Small intestine (tissue), 7 donors: ENCODE measurements around the gene SMIM44. TPM values are rescaled to one million over a fixed set of nuclear protein-coding genes. Genes with fewer than 3 reads are reported as not detected.
A peak's percentile ranks its signal among the peaks of the same experiment; 100 is the strongest.

Experiments
- DNase-seq, 2 donors: peaks; one replicate each; pipeline versions ENCODE4 v3.0.0 to v3.0.0-alpha.2; 2013
- FAIRE-seq: peaks from 2 replicates; lab custom pipeline; 2012; peaks lifted over from hg19 to GRCh38; lab: Jason Lieb, UNC
- H3K27ac ChIP-seq, 3 donors: one replicate each; pipeline ENCODE4 v1.5.1; 2013; ENCODE audit warnings: low read length in 2 of 3, mild to moderate bottlenecking in 2 of 3, control low read depth in 1 of 3, inconsistent platforms in 1 of 3, low read depth in 1 of 3, moderate library complexity in 1 of 3
- H3K27me3 ChIP-seq, 3 donors: one replicate each; pipeline ENCODE4 v1.6.1; 2013; ENCODE audit warnings: low read length in 3 of 3, inconsistent platforms in 1 of 3; ENCODE audit not compliant: control insufficient read depth in 3 of 3, insufficient read depth in 3 of 3
- H3K36me3 ChIP-seq, 3 donors: one replicate each; pipeline ENCODE4 v1.6.1; 2013; ENCODE audit warnings: low read length in 3 of 3, inconsistent platforms in 1 of 3, low read depth in 1 of 3, mild to moderate bottlenecking in 1 of 3, moderate library complexity in 1 of 3; ENCODE audit not compliant: control insufficient read depth in 3 of 3, insufficient read depth in 2 of 3
- H3K4me1 ChIP-seq, 3 donors: one replicate each; pipeline ENCODE4 v1.6.1; 2013; ENCODE audit warnings: low read length in 2 of 3, inconsistent platforms in 1 of 3, low read depth in 1 of 3, mild to moderate bottlenecking in 1 of 3, moderate library complexity in 1 of 3; ENCODE audit not compliant: control insufficient read depth in 3 of 3, insufficient read depth in 2 of 3
- H3K4me3 ChIP-seq, 3 donors: one replicate each; pipeline ENCODE4 v1.5.1; 2013; ENCODE audit warnings: low read length in 3 of 3, control low read depth in 1 of 3, inconsistent platforms in 1 of 3, low read depth in 1 of 3, mild to moderate bottlenecking in 1 of 3, moderate library complexity in 1 of 3
- H3K9me3 ChIP-seq, 2 donors: one replicate each; pipeline ENCODE4 v1.6.1; 2013; ENCODE audit warnings: low read depth in 1 of 2, low read length in 1 of 2; ENCODE audit not compliant: control insufficient read depth in 2 of 2, insufficient read depth in 1 of 2
- WGBS, 3 donors: extraction: QIAGEN DNeasy Blood & Tissue Kit; methylation state at CpG; one replicate each; pipeline ENCODE4 v1.1.7; 2013; 5-methylcytosine and 5-hydroxymethylcytosine counted together
- polyA plus RNA-seq, 4 donors: library from polyadenylated mRNA; stranded (reverse) in 3 of 4; unstranded in 1 of 4; fragments of 200-250 nt in 3 of 4; fragments of 120-200 nt in 1 of 4; gene quantifications; one replicate each; pipeline versions ENCODE4 v1.2.1 to v1.2.3, GENCODE V29; 2013
- donor health status: healthy with polysubstance abuse.
- donor health status: control.
- donor health status: control.
- donor health status: Bipolar disorder and iron deficiency.
- donor health status: healthy.

Gene SMIM44
- polyA plus RNA-seq, 4 donors = 0.49 to 0.63 TPM; not detected in 2

DNA sequence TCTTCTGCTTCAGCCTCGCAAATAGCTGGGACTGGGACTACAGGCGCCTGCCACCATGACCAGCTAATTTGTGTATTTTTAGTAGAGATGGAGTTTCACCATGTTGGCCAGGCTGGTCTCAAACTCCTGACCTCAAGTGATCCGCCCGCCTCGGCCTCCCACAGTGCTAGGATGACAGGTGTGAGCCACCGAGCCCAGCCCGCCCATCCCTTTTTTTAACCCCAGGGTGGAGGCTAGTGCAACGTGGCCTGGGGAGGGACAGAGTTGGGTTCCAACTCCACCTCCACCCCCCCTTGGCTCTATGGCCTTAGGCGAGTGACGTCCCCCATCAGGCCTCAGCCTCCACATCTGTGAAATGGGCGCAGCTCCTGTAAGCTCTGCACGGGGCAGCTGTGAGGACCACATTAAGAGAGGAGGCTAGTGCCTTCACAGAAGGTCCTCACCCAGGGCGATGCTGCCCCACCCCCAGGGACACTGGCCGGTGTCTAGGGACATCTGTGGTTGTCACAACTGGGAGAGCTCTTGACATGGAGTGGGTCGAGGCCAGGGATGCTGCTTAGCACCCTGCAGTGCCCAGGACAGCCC is 40.7 kb downstream of the SMIM44 start:
- WGBS, 3 donors = 88 to 92% (median 89%) methylated on average over 12 to 15 of the region's 15 CpGs
- Histone ChIP-seq H3K4me3 (no peak overlapping the region), H3K4me1 (no peaks in the 10 kb centered on the region), H3K9me3 (no peaks in the 10 kb centered on the region), H3K27ac (no peak overlapping the region), H3K27me3 (no peaks in the 10 kb centered on the region), H3K36me3 (peaks cover 0 to 44% (median 3%) of the 10 kb centered on the region in 3 donors)
- FAIRE-seq (no peak), DNase-seq (no peak)

- Histone ChIP-seq H3K4me1 (no peaks in the 10 kb centered on the region), H3K27ac (no peak overlapping the region), H3K9me3 (no peaks in the 10 kb centered on the region), H3K27me3 (no peaks in the 10 kb centered on the region), H3K36me3 (peaks cover 0 to 40% (median 3%) of the 10 kb centered on the region in 3 donors), H3K4me3 (no peak overlapping the region)
- 75 to 82% (median 78%) methylated on average over 11 to 14 of the region's 14 CpGs for WGBS, 3 donors
- FAIRE-seq = no peak
- DNase-seq = no peak
Measured at GRCh38 chr19:3441986-3442329, 41.3 kb downstream of the SMIM44 start.

DNA sequence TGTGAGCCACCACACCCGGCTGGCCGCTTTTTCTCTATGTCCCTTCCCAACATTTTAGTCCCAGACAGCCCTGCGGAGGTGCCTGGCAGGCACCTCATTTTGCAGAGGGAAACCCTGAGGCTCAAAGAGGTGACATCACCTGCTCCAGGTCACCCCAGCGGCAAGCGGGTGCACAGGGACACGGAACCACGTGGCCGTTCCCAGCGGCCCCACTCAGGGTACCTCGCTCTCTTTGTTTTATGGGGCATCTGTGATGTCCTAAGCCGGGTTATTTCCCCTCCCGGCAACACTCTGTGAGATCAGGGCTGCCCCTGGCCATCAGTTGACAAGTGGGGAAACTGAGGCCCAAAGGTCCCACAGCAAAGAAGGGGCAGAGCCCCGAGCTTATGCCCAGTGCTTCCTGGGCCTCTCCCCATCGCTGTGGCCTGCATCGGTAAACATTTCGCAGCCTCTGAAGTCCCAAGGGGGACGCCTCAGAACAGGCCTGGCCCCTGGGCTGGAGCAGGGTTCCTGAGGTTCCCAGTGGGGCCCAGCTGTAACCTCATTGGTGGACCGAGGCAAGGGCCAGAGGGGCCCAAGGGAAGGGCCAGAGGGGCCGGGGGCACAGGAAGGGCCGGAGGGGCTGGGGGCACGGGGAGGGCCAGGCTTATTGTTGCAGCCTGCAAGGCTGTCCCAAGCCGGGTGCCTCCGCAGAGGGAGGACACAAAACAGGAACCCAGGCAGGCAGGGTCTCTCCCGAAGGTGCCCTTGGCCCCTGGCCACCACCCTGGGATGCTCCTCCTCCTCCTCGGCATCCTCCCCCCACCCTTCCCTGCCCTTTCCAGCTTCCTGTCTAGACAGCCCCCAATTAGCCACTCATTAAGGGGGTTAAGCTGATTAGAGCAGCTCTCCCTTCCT is 41.9 kb downstream of the SMIM44 start:
- Histone ChIP-seq H3K9me3 (no peaks in the 10 kb centered on the region), H3K4me3 (no peak overlapping the region), H3K36me3 (peaks cover 0 to 42% (median 3%) of the 10 kb centered on the region in 3 donors), H3K4me1 (no peaks in the 10 kb centered on the region), H3K27me3 (no peaks in the 10 kb centered on the region), H3K27ac (no peak overlapping the region)
- DNase-seq (no peak), FAIRE-seq (no peak)
- WGBS, 3 donors = 81 to 88% (median 86%) methylated on average over 24 to 25 of the region's 25 CpGs

DNA sequence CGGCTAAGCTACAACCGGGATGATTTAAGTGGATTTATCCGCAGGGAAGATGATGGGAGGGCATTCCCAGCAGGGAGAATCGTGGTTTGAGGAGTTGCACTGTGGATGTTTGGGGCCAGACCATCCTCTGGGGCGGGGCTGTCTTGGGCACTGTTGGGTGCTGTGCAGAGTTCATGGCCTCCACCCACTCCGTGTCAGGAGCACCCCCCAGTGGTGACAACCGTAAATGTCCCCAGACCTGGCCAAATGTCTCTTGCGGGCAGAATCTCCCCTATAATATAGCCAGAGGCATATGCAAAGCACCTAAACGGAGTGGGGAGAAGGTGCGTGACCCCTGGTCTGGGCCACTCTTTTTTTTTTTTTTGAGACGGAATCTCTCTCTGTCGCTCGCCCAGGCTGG is 43.2 kb downstream of the SMIM44 start:
- H3K36me3 ChIP-seq = peaks cover 0 to 32% (median 3%) of the 10 kb centered on the region in 3 donors
- WGBS, 3 donors = 64 to 66% (median 66%) methylated on average over 12 to 13 of the region's 13 CpGs
- DNase-seq (peak; percentile 32 to 72), FAIRE-seq (no peak)
- H3K27ac ChIP-seq = no peak overlapping the region
- no peaks in the 10 kb centered on the region for H3K27me3 ChIP-seq
- no peak overlapping the region for H3K4me3 ChIP-seq
- H3K9me3 ChIP-seq = no peaks in the 10 kb centered on the region
- H3K4me1 ChIP-seq = peaks cover 0 to 3% (median 2%) of the 10 kb centered on the region in 3 donors

DNA sequence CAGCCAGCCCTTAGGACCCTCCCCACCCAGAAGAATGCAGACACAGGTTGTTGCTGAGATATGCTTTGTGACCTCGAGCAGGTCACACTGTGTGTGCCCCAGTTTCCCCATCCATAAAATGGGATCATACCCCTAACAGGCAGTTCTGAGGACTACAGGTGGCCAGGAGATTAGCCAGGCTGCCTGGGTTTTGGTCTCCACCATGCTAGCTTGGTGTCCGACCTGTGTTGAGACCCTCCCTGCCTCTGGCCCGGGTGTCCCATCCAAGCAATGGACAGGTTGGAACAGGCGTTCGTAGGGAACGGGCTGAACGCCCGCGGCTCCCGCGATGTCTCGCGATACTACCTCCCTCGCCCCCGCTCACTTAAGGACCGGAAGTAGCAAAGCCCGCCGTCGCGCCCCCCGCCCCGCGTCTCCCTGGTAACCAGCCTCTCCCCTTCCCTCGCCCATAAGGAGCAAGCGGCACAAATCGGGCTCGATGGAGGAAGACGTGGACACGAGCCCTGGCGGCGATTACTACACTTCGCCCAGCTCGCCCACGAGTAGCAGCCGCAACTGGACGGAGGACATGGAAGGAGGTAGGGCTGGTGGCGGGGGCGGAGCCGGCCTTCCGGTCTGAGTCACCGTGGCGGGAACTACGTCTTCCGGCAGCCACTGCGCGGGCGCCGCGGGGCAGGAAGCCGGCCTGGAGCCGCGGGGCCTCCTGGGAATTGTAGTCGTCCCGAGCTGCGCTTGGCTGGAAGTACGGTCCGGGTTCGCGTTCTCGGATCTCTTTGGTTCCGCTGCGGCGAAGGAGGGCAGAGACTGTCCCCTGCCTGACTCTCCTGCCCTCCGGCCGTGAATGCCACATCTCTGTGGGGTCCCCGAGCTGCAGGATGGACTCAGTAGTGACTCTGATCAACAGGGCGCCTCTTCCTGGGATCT is 48.3 kb downstream of the SMIM44 start:
- Histone ChIP-seq H3K4me3 (peak overlapping the region; percentile 45 to 84 (median 49)), H3K27ac (peak overlapping the region; percentile 58 to 96 (median 93)), H3K9me3 (no peaks in the 10 kb centered on the region), H3K27me3 (no peaks in the 10 kb centered on the region), H3K4me1 (peaks cover 2 to 5% (median 3%) of the 10 kb centered on the region in 3 donors), H3K36me3 (peaks cover 0 to 41% (median 2%) of the 10 kb centered on the region in 3 donors)
- WGBS, 3 donors = 3 to 5% (median 3%) methylated on average over 45 to 67 of the region's 67 CpGs
- DNase-seq (peak; percentile 94 to 99), FAIRE-seq (no peak)

DNA sequence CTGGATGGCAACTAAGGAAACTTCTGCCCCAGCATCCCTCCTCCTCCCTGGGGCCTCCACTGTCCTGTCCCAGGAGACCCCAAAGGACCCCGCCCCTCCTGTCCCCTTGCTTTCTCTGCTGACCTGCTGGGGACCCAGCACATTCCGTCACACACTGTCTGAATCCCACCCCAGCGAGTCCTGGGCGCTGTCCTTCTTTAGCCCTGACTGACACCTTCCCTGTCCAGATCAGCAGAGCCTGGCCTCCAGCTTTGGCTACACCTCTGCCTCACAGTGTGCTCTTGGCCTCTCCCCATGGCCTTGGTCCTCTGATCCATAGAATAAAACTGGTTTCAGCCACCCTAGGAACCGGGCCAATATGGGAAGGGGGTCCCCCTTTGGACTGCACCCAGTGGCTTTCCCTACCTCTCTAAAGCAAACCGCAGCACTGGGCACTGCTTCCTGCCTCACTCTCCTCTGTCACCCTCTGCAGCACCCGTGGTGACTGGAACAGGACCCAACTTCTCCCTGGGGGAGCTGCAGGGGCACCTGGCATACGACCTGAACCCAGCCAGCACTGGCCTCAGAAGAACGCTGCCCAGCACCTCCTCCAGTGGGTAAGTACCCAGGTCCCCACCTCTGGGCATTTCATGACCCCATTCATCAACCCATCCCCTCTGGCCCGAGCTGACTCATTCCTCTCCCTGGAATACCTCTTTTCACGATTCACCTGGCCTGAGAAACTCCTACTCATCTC is 49.3 kb downstream of the SMIM44 start:
- Histone ChIP-seq H3K36me3 (peaks cover 0 to 41% (median 2%) of the 10 kb centered on the region in 3 donors), H3K27ac (peak overlapping the region in 2 of 3 donors; percentile 93 to 96), H3K9me3 (no peaks in the 10 kb centered on the region), H3K27me3 (no peaks in the 10 kb centered on the region), H3K4me1 (peaks cover 2 to 5% (median 3%) of the 10 kb centered on the region in 3 donors), H3K4me3 (peak overlapping the region in 2 of 3 donors; percentile 45 to 84)
- 91 to 93% (median 93%) methylated on average over 11 of the region's 11 CpGs for WGBS, 3 donors
- DNase-seq (no peak), FAIRE-seq (no peak)

DNA sequence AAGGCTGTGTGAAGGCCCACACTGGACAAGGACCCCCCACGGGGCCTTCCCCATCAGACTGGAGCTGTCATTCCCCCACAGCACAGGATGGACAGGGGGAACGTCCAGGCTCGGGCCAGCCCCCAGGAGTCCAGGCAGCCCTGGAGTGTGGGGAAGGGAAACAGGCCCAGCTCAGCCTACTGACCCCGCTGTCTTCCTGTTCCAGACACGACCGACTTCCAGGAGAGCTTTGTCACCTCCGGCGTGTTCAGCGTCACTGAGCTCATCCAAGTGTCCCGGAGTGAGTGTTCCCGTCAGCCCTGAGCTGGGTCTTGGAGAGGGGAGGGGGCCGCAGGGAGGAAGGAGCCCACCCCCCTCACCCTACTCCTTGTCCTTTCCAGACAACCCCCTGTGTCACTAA is 49.9 kb downstream of the SMIM44 start:
- DNase-seq (no peak), FAIRE-seq (no peak)
- no peak overlapping the region for H3K4me3 ChIP-seq
- H3K27me3 ChIP-seq = no peaks in the 10 kb centered on the region
- H3K4me1 ChIP-seq = peaks cover 2 to 5% (median 3%) of the 10 kb centered on the region in 3 donors
- WGBS, 3 donors = 86 to 92% (median 87%) methylated on average over 11 to 12 of the region's 12 CpGs
- peaks cover 0 to 36% (median 2%) of the 10 kb centered on the region in 3 donors for H3K36me3 ChIP-seq
- H3K9me3 ChIP-seq = no peaks in the 10 kb centered on the region
- H3K27ac ChIP-seq = peak overlapping the region in 1 of 3 donors; percentile 96
